ENCODE measurements around the gene TTYH3. TPM values are rescaled to one million over a fixed set of nuclear protein-coding genes. Genes with fewer than 3 reads are reported as not detected.

TTYH3 gene
- total RNA-seq, 2 donors from 2014 or later, result 7.0 to 11.1 TPM

DNA sequence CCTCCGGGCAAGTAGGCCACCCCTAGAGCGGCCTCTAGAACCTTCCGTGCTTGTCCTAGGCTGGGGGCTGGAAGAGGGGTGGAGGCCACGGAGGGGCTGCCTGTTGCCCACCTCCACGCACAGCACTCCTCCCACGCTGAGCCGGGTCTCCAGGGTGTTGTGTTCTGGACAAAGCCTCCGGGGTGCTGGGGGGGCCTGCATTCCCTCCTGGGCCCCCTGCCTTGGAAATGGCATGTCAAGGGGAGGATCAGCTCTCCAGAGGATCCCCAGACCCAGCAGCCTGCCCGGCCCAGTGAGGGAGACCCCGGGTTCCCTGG is 8.1 kb upstream of the TTYH3 start:
- H3K27ac ChIP-seq, result no peak overlapping the region
- TF ChIP-seq, protein P1, sequence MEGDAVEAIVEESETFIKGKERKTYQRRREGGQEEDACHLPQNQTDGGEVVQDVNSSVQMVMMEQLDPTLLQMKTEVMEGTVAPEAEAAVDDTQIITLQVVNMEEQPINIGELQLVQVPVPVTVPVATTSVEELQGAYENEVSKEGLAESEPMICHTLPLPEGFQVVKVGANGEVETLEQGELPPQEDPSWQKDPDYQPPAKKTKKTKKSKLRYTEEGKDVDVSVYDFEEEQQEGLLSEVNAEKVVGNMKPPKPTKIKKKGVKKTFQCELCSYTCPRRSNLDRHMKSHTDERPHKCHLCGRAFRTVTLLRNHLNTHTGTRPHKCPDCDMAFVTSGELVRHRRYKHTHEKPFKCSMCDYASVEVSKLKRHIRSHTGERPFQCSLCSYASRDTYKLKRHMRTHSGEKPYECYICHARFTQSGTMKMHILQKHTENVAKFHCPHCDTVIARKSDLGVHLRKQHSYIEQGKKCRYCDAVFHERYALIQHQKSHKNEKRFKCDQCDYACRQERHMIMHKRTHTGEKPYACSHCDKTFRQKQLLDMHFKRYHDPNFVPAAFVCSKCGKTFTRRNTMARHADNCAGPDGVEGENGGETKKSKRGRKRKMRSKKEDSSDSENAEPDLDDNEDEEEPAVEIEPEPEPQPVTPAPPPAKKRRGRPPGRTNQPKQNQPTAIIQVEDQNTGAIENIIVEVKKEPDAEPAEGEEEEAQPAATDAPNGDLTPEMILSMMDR (IDR thresholded peaks at IDR 0.05), result no peak
- H3K9me3 ChIP-seq, result no peaks in the 10 kb centered on the region
- H3K4me1 ChIP-seq, result peaks cover 0 to 55% of the 10 kb centered on the region in 2 donors
- no peaks in the 10 kb centered on the region for H3K27me3 ChIP-seq
- H3K36me3 ChIP-seq, result no peaks in the 10 kb centered on the region
- H3K4me3 ChIP-seq, result no peak overlapping the region
- no peak for DNase-seq (ENCODE audit: low spot score)

DNA sequence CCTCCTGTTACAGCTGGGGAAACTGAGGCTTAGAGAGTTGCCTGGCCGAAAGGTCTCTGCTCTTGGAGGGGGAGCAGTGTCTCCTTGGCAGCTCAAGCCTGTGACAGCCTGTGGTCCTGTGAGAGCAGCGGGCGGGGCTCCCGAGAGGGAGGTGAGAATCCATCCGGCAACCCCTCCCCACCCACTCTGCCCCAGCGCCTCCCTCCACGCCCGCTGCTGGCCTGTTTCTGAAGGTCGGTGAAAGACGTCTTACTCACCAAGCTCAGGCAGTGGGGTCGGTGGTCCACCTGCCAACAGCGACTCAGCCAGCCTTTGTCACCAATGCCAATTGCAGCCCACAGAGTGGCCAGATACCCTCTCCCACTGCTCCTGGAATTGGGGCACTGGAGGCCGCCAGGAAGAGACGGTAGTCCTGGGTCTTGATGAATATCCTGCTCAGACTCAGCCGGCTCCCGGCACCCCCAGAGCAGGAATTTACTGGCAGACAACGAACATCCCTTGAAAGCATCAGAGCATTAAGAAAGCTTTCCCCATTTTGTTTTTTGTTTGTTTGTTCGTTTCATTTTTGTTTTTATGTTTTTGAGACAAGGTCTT is 7.4 kb upstream of the TTYH3 start:
- Histone ChIP-seq H3K9me3 (no peaks in the 10 kb centered on the region), H3K27me3 (no peaks in the 10 kb centered on the region), H3K36me3 (no peaks in the 10 kb centered on the region), H3K4me3 (no peak overlapping the region), H3K27ac (no peak overlapping the region), H3K4me1 (peaks cover 0 to 51% of the 10 kb centered on the region in 2 donors)
- TF ChIP-seq, protein P1 (IDR thresholded peaks at IDR 0.05), result no peak
- no peak for DNase-seq (ENCODE audit: low spot score)

DNA sequence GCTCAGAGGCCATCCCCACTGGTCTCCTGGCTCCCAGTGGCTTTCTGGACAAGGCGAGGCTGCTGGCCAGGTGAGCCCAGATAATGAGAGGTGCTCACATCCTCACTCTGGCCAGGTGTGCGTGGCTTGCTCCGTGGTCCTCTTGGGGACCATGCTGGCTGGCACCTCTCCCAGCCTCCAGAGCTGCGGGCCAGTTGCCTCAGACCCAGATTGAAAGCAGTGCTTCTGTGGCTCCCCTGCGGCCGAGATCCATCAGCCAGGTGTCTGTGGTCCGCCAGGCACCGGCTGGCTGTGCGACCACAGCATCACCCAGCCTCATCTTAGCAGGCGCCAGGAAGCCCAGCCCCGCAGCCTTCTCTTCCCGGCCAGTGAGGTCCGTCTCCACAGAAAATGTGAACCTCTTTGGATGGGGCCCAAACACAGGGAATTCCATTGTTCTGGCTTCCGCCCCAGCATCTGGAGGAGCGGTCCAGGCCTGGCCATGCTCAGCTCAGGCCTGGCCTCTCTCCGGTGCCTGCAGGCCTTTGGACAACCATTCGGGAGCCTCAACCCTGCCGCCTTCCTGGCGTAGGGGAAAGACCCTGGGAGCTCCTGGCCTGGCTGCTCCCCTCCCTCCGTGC is 5.2 kb upstream of the TTYH3 start:
- TF ChIP-seq, protein P1 (IDR thresholded peaks at IDR 0.05), result no peak
- peaks cover 0 to 56% of the 10 kb centered on the region in 2 donors for H3K4me1 ChIP-seq

DNA sequence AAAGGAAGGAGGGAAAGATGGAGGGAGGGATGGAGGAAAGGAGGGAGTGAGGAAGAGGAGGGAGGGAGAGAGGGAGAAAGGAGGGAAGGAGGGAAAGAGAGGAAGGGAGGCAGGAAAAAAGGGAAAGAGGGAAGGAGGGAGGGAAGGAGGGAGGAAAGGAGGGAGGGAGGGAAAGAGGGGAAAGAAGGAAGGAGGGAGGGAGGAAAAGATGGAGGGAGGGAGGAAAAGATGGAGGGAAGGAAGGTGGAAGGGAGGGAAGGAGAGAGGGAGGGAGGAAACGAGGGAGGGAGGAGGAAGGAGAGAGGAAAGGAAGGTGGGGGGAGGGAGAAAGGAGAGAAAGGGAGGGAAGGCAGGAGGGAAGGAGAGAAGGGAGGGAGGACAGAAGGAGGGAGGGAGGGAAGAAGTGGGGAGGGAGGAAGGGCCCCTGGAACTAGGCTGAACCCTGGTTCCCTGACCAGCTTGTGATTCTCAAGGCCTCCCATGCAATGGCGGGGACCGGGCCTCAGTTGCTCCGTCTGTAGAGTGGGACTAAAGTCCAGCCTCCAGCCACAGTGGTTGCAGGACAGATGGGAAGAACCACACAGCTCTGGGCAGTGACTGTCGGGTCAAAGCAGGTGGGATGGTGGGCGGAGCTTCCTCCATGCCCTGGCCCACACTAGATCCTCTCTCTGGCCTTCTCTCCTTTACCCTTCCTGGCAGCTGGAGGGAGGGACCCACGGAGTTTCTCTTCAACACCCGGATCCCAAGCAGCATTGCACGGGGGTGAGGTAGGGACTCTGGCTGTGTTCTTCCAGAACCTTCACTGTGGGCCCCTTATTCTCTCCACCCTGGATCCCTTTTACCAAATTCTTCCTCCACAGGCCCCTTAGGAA is 4.3 kb upstream of the TTYH3 start:
- H3K4me1 ChIP-seq, result peaks cover 0 to 51% of the 10 kb centered on the region in 2 donors
- DNase-seq (ENCODE audit: low spot score), result no peak
- no peaks in the 10 kb centered on the region for H3K9me3 ChIP-seq
- no peaks in the 10 kb centered on the region for H3K36me3 ChIP-seq
- TF ChIP-seq, protein P1 (IDR thresholded peaks at IDR 0.05), result no peak
- no peak overlapping the region for H3K4me3 ChIP-seq
- no peaks in the 10 kb centered on the region for H3K27me3 ChIP-seq
- H3K27ac ChIP-seq, result peak overlapping the region in 1 of 2 donors; percentile 40

More for the DNA sequence above, 5.2 kb upstream of the TTYH3 start:
- no peak overlapping the region for H3K4me3 ChIP-seq
- H3K27ac ChIP-seq, result peak overlapping the region in 1 of 2 donors; percentile 40
- DNase-seq (ENCODE audit: low spot score), result no peak
- no peaks in the 10 kb centered on the region for H3K27me3 ChIP-seq
- no peaks in the 10 kb centered on the region for H3K9me3 ChIP-seq
- no peaks in the 10 kb centered on the region for H3K36me3 ChIP-seq

DNA sequence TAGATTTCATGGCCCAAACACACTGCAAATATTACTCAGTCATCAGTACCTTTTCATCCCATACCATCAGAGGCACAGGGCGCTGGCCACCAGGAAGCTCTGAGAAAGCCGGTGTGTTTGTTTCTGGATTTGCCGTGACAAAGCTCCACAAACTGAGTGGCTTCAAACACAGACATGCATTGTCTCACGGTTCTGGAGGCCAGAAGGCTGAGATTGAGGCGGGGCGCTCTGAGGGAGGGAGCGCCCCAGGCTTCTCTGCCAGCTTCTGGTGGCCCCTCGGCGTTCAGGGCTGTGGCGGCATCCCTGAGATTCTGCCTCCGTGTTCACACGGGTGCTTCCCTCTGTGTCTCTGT is 3.7 kb upstream of the TTYH3 start:
- TF ChIP-seq, protein P1 (IDR thresholded peaks at IDR 0.05), result no peak
- Histone ChIP-seq H3K4me3 (no peak overlapping the region), H3K27ac (no peak overlapping the region), H3K36me3 (no peaks in the 10 kb centered on the region), H3K9me3 (no peaks in the 10 kb centered on the region), H3K4me1 (peaks cover 0 to 51% of the 10 kb centered on the region in 2 donors), H3K27me3 (no peaks in the 10 kb centered on the region)
- no peak for DNase-seq (ENCODE audit: low spot score)
